RPMI8226 (cell line): Measurements from ENCODE around the gene FMN1.

Experiments used
- DNase-seq: peaks from one replicate; pipeline ENCODE4 v3.0.0-alpha.2; 2015

Gene FMN1

DNA sequence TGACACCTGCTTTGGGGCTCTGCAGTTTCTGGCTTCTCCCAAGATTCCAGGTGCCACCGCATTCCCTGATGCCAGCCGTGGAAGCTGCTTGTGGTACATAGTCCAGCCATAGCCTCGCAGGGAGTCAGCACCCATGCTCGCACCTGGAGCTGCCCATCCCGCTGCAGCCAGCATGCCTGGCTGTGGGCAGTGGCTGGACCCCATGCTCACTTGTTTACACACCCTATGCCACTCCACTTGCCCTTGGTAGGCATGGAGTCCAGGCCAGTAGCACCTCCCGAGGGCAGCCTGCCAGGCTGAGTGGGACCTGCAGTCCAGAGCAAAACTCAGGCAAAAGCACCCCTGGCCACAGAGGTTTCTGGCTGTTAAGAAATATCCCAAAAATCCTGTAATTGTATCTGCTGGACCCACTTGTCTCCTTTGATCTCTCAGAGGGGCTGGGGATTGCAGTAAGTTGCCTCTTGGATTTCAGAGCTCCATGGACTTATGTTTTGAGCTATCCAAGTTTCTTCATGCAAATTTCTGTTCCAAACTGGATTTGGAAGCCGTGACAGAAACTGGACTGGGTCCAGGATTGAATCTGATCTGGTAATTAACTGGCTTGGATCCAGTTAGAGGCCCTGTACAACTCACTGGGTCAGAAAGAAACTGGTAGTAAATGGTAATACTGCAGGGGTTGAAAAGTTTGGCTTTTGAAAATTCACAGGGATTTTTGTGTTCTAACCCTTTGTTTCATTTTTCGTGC, 149.3 kb downstream of the FMN1 start:
- no peak for DNase-seq

DNA sequence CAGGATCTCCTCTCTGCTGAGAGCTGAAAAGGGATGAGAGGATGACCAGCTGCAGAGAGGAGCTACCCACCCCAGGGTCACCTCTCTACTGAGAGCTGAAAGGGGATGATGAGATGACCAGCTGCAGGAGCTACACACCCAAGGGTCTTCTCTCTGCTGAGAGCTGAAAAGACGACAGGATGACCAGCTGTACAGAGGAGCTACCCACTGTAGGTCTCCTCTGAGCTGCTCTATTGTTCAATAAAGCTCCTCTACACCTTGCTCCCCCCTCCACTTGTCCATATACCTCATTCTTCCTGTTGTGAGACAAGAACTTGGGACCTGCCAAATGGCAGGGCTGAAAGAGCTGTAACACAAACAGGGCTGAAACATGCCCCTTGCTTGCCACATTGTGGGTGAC, 149.9 kb downstream of the FMN1 start:
- no peak for DNase-seq

DNA sequence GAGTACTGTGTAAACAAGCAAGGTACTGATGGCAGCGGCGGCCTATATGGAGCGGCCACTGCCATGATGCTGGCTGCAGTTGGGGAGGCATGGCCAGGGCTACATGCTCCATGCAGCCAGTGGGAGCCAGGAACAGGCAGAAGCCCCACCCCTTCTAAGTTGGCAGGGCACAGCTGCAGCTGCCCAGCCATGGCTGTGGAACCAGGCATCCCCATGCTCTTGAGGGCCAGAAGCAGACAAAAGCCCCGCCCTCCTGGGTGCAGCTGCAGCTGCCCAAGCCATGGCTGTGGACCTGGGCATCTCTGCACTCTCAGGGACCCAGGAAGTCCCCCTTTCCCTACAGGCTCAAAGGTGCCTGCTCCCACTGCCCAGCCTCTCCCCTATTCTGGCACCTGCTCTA, 150.9 kb downstream of the FMN1 start:
- DNase-seq, result no peak

DNA sequence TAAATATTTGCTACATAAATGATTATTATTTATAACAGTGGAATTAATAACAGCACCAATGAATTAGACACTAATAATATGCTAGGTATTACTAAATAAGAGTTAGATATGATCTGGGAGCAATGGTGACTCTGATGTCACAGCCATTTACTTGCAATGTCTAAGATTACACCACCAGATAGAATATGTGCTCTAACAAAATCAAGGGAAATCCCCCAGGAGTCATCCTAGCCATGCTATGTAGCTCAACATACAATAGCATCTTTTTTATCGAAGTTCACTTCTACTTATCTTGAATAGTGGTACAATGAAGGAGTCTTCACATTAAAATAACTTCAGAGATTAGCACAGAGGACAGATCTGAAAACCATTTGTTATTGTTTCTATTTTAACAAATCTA, 154.0 kb downstream of the FMN1 start:
- no peak for DNase-seq

DNA sequence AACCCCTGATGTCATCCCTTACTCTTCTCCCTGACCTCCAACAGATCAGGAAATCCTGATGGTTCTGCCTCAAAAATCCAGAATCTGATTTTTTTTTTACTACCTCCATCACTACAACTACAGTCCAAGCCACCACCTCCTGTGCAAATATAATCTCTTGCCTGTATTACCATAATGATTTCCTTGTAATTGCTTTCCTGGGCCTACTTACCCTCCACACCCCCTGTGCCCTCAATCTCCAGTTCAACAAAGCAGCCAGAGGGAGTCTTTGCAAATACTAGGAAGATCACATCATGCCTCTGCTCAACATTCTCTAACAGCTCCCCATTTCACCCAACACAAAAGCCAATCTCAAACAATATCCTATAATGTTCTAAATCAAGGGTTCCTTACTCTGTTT, 159.9 kb downstream of the FMN1 start:
- no peak for DNase-seq

DNA sequence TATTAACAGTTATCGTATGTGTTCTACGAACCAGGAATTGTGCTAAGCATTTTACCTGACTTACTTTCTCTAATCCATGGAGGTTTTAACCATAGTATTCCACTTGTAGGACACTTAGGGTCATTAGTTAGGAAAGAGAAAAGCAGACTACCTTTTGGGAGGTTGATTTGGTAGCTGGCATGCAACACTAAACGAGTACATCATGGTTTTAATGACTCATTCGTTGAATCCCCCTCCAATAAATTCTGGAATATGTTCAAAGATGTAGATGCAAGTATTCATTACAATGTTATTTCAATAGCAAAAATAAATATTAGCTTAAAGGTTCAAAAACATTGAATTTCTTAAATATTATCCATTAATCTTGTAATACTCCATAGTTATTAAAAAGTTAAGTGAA, 162.5 kb downstream of the FMN1 start:
- DNase-seq, result no peak

DNA sequence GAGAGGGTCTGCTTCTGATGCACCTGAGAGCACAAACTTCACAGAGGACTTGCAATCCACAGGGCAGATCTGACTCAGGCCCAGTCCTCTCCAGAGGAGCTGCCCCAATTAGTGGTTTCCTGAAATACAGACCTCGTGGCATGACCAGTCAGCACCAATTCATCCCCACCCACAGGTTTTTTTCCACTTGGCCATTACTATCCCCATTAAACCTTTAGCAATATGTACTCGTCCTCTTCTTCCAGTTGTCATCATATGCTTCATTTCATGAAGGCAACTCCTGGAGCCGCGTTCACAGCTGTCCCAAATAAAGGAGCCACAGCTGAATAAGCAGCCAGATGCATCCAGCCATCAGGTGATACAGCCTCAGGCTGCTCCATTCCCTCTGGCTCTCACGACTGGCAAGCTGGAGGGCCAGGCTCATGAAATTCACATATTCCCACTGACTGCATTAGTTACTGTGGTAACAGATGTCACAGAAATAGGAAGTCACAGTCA, 163.1 kb downstream of the FMN1 start:
- DNase-seq, result peak; percentile 59

DNA sequence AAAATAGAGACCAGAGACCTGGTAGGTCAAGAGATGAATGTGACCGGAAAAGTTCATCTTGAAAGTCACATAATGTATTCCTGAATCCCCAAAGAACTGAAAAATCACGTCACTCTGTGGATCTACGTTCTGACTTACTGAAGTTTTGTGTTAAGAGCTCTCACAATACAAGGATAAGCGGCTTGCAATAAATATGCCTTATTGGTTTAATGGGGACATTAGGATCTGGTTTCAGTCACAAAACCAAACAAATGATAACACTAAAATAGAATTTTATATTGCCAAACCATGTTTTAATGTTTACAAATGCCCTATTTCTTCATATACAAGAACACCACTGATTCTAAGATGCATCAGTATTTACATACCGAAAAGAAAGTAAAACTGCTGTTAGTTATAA, 164.2 kb downstream of the FMN1 start:
- DNase-seq, result no peak

DNA sequence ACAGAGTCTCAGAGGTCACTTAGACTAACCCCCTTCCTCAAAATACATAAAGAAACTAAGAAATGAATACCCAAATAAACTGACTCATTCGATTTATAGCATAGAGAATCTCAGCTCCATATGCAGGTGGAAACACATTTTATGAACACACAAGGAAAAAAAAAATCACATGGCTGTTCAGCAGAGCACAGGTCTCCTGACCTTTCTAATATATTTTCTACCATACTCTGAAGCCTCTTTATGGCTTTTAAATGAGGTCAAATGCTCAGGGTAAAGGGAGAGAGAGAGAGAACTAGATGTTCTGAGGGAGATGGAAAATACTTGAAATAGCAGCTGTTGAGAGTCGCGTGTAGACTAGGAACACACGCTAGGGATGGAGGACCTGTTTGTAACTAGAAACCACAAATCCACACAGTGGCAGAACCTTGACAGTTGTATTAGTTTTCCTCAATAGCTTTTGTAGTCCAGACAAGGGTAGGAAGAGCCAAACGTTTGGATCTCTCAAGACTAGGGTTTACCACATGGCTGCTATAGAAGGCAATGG, 165.3 kb downstream of the FMN1 start:
- no peak for DNase-seq

DNA sequence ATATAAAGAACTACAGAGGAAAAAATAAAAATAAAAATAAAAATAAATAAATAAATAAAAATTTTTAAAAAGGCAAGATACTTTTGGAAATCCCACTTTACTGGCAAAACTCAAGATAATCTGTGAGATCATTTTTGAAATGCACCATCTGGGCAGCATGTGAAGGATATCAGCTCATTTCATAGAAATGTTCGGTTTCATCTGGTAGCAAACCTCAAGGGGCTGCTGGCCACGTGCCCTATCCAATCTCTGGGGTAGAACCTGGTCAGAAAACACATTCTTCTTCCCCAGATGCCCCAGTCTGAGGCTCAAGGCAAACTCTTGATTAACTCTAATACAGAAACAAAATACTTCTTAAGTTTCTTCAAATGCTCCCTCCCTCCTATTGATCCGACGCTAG, 166.0 kb downstream of the FMN1 start:
- DNase-seq, result peak; percentile 25

DNA sequence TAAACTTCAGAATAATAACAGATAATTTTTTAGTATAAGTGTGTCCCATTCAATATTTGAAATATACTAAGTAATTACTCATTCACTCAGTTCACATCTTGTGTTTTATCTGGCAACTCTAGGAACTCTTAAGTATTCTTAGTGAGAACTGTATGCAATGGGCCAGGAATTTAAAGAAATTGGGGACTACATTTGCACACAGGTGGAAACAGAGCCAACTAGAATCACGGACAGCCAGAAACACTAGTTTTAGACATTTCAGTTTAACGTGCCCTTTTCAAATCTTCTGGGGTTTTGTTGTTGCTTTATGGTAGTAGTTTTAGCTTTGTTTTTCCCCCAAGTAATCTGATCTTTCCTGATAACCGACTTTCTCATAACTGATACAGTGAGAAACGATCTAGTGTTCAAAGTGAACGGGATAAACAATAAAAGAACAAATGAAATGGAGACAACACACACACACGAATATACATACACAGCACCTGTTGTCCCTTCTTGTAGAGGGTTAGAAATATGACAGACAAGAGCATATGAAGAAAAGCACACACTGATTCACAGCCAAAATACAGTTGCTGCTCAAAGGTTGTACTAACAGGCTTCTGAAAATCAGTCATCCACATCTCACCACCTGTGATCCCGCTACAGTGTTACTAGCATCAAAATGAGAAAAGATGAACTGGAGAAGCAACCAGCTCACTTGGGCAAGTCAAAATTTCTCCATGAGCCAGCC, 167.0 kb downstream of the FMN1 start:
- DNase-seq, result no peak

DNA sequence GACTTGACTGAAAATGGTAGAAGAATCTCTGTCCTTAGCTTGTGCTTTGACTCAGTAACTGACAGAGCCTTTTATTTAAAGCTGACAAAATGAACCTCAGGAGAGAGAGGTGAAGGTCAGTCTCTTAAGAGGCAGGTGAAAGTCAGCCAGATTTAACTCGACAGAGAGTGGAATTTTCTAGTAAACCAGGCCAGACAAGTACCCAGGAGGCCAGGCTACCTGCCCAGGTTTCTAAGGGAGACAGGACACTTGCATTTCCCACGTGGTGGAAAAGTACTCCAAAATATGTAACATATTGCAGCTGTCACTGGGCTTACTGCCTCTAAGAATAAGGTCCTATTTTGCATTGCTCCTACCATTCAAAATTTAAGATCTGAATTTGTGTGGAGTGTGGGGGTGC, 167.9 kb downstream of the FMN1 start:
- peak; percentile 39 for DNase-seq

DNA sequence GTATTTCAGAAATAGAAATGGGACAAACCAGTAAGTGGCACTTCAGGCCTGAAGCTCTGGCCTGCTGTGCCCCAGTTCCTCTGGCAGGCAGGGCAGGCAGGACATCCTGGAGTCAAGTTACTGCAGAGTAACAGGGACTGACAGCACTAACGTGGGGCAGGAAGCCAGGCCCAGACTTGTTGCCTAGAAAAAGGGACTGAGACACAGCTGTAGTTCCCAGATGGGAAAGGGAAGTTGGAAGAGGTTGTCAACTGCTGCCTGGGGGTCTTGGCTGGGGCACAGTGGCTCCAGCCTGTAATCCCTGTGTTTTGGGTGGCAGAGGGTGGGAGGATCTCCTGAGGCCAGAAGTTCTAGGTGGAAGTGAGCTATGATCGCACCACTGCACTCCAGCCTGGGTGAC, 171.9 kb downstream of the FMN1 start:
- DNase-seq, result peak; percentile 25

DNA sequence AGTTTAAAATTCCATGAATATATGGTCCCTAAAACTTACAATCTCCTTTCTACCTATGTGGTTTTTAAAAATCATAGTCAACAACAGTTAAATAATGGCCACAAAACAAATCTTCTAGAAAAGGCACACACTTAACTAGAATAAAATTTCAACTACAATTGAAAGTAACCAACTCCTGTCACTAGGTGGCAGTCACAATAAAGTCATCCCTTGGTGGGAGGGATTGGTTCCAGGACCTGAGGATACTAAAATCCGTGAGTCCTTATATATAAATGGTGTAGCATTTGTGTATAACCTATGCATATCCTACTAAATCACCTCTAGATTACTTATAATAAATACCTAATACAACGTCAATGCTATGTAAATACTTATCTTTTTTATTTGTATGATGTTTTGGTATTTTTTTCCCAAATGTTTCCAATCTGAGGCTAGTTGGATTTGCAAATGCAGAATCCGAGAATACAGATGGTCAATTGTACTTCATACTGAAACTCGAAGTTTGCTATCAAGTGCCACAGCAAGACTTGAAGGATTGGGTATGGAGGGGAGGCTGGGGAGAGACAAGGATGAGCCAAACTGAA, 172.6 kb downstream of the FMN1 start:
- DNase-seq, result peak; percentile 50

DNA sequence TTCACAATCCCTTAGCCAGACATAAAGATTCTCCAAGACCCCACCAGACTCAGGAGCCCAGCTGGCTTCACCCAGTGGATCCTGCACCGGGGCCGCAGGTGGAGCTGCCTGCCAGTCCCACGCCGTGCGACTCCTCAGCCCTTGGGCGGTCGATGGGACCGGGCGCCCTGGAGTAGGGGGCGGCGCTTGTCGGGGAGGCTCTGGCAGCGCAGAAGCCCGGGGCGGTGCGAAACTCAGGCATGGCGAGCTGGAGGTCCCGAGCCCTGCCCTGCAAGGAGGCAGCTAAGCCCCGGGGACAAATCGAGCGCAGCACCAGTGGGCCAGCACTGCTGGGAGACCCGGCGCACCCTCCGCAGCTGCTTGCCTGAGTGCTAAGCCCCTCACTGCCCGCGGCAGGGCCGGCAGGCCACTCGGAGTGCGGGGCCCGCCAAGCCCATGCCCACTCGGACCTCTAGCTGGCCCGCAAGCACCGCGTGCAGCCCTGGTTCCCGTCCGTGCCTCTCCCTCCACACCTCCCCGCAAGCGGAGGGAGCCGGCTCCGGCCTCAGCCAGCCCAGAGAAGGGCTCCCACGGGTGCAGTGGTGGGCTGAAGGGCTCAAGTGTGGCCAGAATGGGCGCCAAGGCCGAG, 175.0 kb downstream of the FMN1 start:
- no peak for DNase-seq

DNA sequence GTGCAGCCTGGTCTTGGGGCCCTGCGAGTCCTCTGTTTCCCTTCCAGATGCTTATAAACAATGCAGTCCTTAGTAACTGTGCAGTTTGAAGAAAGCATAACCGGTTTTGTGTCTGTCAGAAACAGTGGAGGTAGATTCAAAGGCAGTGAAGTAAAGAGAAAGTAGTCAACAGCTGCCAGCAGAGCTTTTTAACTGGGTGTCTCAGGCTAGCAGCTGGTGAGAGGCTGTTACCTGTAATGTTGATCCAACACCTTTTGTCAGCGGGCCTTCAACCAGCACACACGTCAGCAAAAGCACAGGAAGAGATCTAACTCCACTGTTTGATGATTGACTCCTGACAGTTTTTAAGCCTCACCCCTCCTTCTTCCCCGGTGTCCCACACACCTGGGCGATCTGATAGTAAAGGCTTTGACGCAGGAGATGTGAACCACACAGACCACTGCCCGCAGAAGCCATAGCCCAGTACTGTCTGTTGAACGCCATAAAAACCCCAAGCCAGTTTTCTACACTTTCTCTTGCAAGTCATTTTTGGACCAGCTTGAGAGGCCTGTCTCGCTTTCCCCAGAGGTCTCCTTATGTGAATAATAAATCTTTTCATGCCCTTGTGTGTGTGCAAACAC, 178.0 kb downstream of the FMN1 start:
- no peak for DNase-seq

DNA sequence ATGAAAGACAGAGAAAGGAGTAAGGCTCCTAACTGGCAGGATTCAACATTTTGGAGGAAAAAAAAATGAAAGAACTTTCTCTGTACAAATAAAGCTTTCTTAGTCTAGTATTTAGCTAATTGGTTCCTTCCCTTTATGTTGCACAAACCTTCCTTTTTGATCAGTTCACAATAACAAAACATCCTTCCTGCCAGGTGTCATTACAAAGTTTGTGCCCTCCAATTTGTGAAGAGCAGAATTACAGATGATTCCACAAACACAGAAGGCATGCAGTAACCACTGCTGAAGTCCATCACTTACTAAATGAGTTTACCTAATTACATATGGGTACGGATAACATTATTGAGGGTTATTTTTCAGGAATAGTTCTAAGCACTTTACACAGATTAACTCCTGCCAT, 179.9 kb downstream of the FMN1 start:
- no peak for DNase-seq

DNA sequence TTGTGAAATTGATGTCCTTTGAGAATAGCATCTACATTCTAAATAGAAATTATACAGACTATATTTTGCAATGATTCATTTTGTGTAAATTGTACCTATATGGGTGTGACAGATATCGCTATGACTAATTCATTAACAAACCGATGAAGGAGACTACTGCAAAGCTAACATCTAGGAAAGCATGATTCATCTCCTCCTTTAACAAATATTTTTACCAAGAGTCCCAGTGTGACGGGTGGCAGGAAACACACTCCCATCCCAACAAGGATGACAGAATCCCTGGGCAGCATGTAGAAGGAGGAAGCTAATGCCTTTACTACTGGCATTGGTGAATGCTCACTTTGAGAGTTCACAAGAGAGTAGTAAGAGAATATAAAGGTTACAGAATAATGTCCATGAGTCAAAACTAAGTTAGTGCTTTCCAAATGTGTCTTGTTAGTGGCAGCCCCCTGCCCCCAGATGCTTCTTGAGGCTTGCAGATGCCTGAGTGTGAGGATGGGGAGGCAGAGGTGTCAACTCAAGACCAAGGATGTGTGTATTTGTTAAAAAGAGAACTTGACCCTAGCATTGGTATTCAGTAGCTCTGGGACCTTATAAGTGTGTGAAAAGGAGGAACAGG, 180.6 kb downstream of the FMN1 start:
- DNase-seq, result no peak

DNA sequence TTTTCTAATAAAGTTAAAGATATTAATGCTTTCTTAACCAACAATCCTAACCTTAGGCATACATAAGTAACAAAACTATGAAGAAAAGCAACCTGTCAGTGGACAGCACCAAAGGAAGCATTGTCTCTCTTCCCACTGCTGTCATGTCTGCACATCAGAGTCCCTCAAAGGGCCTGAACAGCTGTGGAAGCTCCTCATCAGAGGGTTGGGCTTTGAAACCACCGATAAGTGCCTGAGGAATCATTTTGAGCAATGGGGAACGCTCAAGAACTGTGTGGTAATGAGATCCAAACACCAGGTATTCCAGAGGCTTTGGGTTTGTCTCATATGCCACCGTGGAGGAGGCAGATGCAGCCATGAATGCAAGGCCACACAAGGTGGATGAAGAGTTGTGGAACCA, 182.5 kb downstream of the FMN1 start:
- no peak for DNase-seq

DNA sequence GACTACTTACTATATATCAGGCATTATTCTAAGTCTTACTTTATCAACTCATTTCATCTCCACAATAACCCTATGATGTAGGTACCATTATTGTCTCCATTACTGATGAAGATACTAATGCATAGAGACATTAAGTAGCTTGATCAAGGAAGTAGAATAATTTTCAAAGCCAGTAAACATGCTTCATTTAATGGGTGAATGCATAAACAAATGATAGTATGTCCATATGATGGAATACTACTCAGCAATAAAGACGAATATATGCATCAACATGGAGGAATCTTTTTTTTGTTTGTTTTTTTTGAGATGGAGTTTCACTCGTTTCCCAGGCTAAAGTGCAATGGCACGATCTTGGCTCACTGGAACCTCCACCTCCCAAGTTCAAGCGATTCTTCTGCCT, 184.9 kb downstream of the FMN1 start:
- DNase-seq, result no peak

DNA sequence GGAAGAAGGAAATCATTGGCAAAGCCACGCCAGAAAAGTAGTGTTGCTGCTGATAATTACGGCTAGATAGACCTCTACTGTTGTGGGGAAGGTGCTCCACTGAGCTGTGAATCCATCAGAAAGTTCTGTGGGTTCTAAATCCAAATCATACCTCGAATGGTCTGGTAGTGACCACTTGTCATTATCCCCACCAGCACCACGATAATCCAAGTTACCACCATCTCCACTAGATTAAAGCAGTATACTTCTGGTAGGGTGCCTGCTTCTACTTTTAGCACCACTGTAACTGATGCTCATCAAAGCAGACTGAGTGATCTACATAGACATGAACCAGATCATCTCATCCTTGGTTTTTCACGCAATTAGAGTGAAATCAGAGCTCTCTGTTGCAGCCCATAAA, 185.5 kb downstream of the FMN1 start:
- no peak for DNase-seq

DNA sequence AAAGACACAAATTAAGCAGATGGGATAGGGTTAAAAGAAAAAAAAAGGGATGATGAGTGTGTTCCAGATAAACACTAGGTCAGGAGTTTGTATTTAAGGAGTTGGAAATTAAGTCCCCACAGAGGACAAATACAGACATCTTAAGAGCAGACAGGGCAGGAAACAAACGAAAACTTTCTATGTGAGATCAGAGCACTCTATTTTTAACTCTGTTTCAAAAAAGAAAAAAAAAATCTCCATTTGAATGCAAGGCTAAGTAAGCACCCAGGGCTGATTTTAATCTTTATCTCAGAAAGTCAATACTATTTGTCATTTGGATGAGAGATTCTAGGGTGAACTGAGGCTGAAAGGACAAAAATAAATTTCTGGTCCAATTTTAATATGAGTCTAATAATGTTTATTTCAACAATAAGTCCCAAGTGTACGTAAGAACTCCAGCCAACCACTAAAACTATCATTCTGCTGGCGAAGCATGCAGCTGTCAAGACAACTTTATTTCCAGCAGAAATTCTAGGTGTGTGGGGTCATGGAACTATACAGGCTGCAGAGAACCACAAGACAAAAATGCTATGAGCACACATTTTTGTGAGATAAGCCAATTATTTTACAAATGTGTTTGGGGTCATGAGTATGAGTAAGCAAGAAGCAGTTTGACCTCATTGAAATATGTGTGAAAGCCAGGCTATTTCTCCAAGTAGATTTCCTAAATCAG, 186.1 kb downstream of the FMN1 start:
- peak; percentile 78 for DNase-seq
